HG02798 (cell line): Measurements from ENCODE around the gene RAD9A.
"Not testable (repeated sequence)": the region's sequence is repeated elsewhere in the genome, so short reads cannot be mapped to it uniquely, and the experiment has no call there.

ENCODE experiments used
- ATAC-seq: cut with Tn5 transposase; IDR thresholded peaks from one replicate; pipeline ENCODE4 v1.9.1; 2021; ENCODE audit warnings: mild to moderate bottlenecking; ENCODE audit not compliant: unreplicated experiment, poor library complexity

Gene RAD9A

GRCh38 chr11:67420646-67421429 lies 29.1 kb downstream of the RAD9A start:
- ATAC-seq: peak; percentile 90

GRCh38 chr11:67421430-67422031 lies 29.7 kb downstream of the RAD9A start:
- no peak for ATAC-seq

GRCh38 chr11:67422891-67423290 lies 31.1 kb downstream of the RAD9A start:
- ATAC-seq: no peak

GRCh38 chr11:67423466-67423865 lies 31.7 kb downstream of the RAD9A start:
- ATAC-seq: no peak

GRCh38 chr11:67423891-67424613 lies 32.3 kb downstream of the RAD9A start:
- no peak for ATAC-seq

- not testable (repeated sequence) for ATAC-seq
Observed at GRCh38 chr11:67427364-67427859, 35.6 kb downstream of the RAD9A start.

GRCh38 chr11:67428052-67429001 lies 36.5 kb downstream of the RAD9A start, which contains the start of gene RPS6KB2:
Gene RPS6KB2, plus strand, starts transcription at chr11:67428494. Its CDS starts 52 bp downstream, at chr11:67428546.
- ATAC-seq: peak; percentile 91

- ATAC-seq: no peak
Observed at GRCh38 chr11:67429038-67429668, 37.4 kb downstream of the RAD9A start.

GRCh38 chr11:67429722-67430121 lies 37.9 kb downstream of the RAD9A start:
- ATAC-seq: no peak

- no peak for ATAC-seq
Observed at GRCh38 chr11:67431346-67432249, 39.8 kb downstream of the RAD9A start.

- ATAC-seq: no peak
Observed at GRCh38 chr11:67432655-67433349, 41.0 kb downstream of the RAD9A start.

- no peak for ATAC-seq
Observed at GRCh38 chr11:67433536-67434394, 42.0 kb downstream of the RAD9A start.

GRCh38 chr11:67434395-67434881 lies 42.7 kb downstream of the RAD9A start:
- no peak for ATAC-seq

- no peak for ATAC-seq
Observed at GRCh38 chr11:67435031-67435726, 43.4 kb downstream of the RAD9A start.

GRCh38 chr11:67435727-67436458 lies 44.1 kb downstream of the RAD9A start:
- no peak for ATAC-seq
